HepG2 (cell line): ENCODE measurements around the gene RTN3.

ENCODE experiments used
- ARNT ChIP-seq: fragments of 450-650 bp; IDR thresholded peaks from 2 replicates; pipeline ENCODE4 v1.6.1; 2017
- BCL3 ChIP-seq: sonication (generic); formaldehyde crosslinking; IDR thresholded peaks from 2 replicates; pipeline ENCODE4 v1.5.1; 2020; ENCODE audit warnings: mild to moderate bottlenecking, missing genetic modification reagents, moderate library complexity
- FOXA1 ChIP-seq, 2 experiments: fragments of 450-650 bp in 1 of 2; sonication (generic) in 1 of 2; formaldehyde crosslinking in 1 of 2; IDR thresholded peaks; 2 replicates each; pipeline versions ENCODE4 v1.4.0 to v1.6.1; 2016 to 2020; ENCODE audit warnings: missing genetic modification reagents in 1 of 2
- FOXJ3 ChIP-seq: sonication (generic); formaldehyde crosslinking; IDR thresholded peaks from 2 replicates; pipeline ENCODE4 v1.4.0; 2020; ENCODE audit warnings: missing genetic modification reagents, mild to moderate bottlenecking, borderline replicate concordance
- HDAC2 ChIP-seq: sonication (generic); formaldehyde crosslinking; IDR thresholded peaks from 2 replicates; pipeline ENCODE4 v1.4.0; 2020; ENCODE audit warnings: missing genetic modification reagents

GRCh38 chr11:63713766-63714165 is 32.5 kb downstream of the RTN3 start:
- TF ChIP-seq ARNT (no peak), FOXJ3 (CRISPR knock-in tag) (no peak), FOXA1 (IDR thresholded peaks at IDR 0.05) (no peak), FOXA1 (CRISPR knock-in tag; IDR thresholded peaks at IDR 0.05) (no peak), HDAC2 (CRISPR knock-in tag) (no peak), BCL3 (CRISPR knock-in tag) (no peak)
